Measurements from ENCODE around the gene MPP1. TPM values are rescaled to one million over a fixed set of nuclear protein-coding genes. Genes with fewer than 3 reads are reported as not detected.

Gene MPP1
- total and polyA plus RNA-seq, 2 donors (not counting 1 experiment from before 2014, with no cell fraction given), result 27.0 to 38.5 TPM

- Histone ChIP-seq H3K27ac (ENCODE audit: insufficient read depth, low read length) (no peak overlapping the region), H3K9ac (ENCODE audit: insufficient read depth, low read length) (no peak overlapping the region), H2AFZ (ENCODE audit: low read length) (no peak overlapping the region), H3K4me1 (ENCODE audit: control insufficient read depth, extremely low read depth, insufficient read depth, low read length) (no peaks in the 10 kb centered on the region), H3K79me2 (ENCODE audit: control insufficient read depth, insufficient read depth, low read length) (no peaks in the 10 kb centered on the region), H3K36me3 (ENCODE audit: control insufficient read depth, insufficient read depth, low read length) (no peaks in the 10 kb centered on the region), H4K20me1 (ENCODE audit: control insufficient read depth, extremely low read depth, insufficient read depth, low read length) (no peaks in the 10 kb centered on the region), H3K9me3 (ENCODE audit: control insufficient read depth, insufficient read depth, low read depth, low read length) (no peaks in the 10 kb centered on the region), H3K4me2 (ENCODE audit: extremely low read depth, insufficient read depth, low read length) (no peak overlapping the region), H3K4me3 (replicated peaks in 1 of 4; ENCODE audit: control extremely low read depth in 1 of 4, insufficient read depth in 1 of 4, low read depth in 3 of 4, low read length in 4 of 4) (no peak overlapping the region), H3K27me3 (ENCODE audit: control insufficient read depth, insufficient read depth, low read length) (no peaks in the 10 kb centered on the region)
- no peak for DNase-seq (ENCODE audit: low read depth in 2 of 2)
- TF ChIP-seq CTCF (conservative IDR thresholded peaks at IDR 0.05 in 1 of 2, IDR thresholded peaks at IDR 0.05 in 1 of 2; ENCODE audit: low read depth in 1 of 2, low read length in 2 of 2) (no peak), EZH2 (IDR thresholded peaks at IDR 0.05; ENCODE audit: low read length, missing control alignments) (no peak)
Measured at GRCh38 chrX:154822029-154822428, 16.7 kb upstream of the MPP1 start.

DNA sequence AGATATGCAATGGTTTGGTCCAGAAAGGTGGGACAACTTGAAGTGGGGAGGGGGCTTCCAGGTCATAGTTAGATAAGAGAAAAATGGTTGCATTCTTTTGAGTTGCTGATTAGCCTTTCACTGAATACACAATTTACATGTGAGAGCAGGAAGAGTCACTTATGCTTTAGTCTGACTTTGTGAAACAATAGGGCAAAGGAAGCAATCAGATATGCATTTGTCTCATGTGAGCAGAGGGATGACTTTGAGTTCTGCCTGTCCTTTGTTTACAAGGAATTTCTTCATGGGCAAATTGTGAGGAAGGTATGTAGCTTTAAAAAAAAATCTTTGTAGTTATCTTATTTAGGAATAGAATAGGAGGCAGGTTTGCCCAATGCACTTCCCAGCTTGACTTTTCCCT, 16.2 kb upstream of the MPP1 start:
- Histone ChIP-seq H3K79me2 (ENCODE audit: control insufficient read depth, insufficient read depth, low read length) (no peaks in the 10 kb centered on the region), H3K9ac (ENCODE audit: insufficient read depth, low read length) (no peak overlapping the region), H3K4me1 (ENCODE audit: control insufficient read depth, extremely low read depth, insufficient read depth, low read length) (no peaks in the 10 kb centered on the region), H3K4me2 (ENCODE audit: extremely low read depth, insufficient read depth, low read length) (no peak overlapping the region), H3K36me3 (ENCODE audit: control insufficient read depth, insufficient read depth, low read length) (no peaks in the 10 kb centered on the region), H3K27me3 (ENCODE audit: control insufficient read depth, insufficient read depth, low read length) (no peaks in the 10 kb centered on the region), H3K9me3 (ENCODE audit: control insufficient read depth, insufficient read depth, low read depth, low read length) (no peaks in the 10 kb centered on the region), H3K27ac (ENCODE audit: insufficient read depth, low read length) (no peak overlapping the region), H4K20me1 (ENCODE audit: control insufficient read depth, extremely low read depth, insufficient read depth, low read length) (no peaks in the 10 kb centered on the region), H2AFZ (ENCODE audit: low read length) (no peak overlapping the region), H3K4me3 (replicated peaks in 1 of 4; ENCODE audit: control extremely low read depth in 1 of 4, insufficient read depth in 1 of 4, low read depth in 3 of 4, low read length in 4 of 4) (no peak overlapping the region)
- no peak for TF ChIP-seq EZH2 (IDR thresholded peaks at IDR 0.05; ENCODE audit: low read length, missing control alignments)
- no peak for TF ChIP-seq CTCF (conservative IDR thresholded peaks at IDR 0.05 in 1 of 2, IDR thresholded peaks at IDR 0.05 in 1 of 2; ENCODE audit: low read depth in 1 of 2, low read length in 2 of 2)
- DNase-seq (ENCODE audit: low read depth in 2 of 2), result no peak

DNA sequence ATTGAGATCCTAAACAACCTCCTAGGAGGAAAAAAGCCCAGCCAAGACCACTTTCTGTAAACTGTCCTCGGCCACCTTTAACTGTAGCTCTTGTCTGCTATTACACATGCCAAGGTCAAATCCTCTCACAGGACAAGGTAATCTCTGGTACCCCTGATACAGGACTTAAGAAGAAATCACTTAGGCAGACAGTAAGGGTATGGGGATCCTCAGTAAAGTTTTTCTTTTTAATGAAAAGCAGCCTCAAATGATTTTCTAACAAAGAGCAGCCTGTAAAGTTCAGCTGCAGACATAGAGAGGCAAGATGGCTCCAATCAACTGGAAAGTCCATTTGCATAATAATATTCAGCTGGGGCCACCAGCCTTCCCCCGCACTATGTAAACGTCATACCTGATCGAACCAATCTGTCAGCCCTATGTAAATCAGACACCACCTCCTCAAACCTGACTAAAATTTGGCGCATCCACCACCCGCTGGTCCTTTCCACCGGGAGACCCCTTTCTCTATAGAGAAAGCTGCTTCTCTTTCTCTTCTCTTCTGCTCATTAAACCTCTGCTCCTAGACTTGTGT, 14.6 kb upstream of the MPP1 start:
- DNase-seq (ENCODE audit: low read depth in 2 of 2), result no peak
- Histone ChIP-seq H3K36me3 (ENCODE audit: control insufficient read depth, insufficient read depth, low read length) (no peaks in the 10 kb centered on the region), H3K4me1 (ENCODE audit: control insufficient read depth, extremely low read depth, insufficient read depth, low read length) (no peaks in the 10 kb centered on the region)

More for the DNA sequence above, 14.6 kb upstream of the MPP1 start:
- no peak overlapping the region for H3K4me3 ChIP-seq (replicated peaks in 1 of 4; ENCODE audit: control extremely low read depth in 1 of 4, insufficient read depth in 1 of 4, low read depth in 3 of 4, low read length in 4 of 4)
- H2AFZ ChIP-seq (ENCODE audit: low read length), result no peak overlapping the region
- H3K9me3 ChIP-seq (ENCODE audit: control insufficient read depth, insufficient read depth, low read depth, low read length), result no peaks in the 10 kb centered on the region
- no peak overlapping the region for H3K9ac ChIP-seq (ENCODE audit: insufficient read depth, low read length)
- no peaks in the 10 kb centered on the region for H4K20me1 ChIP-seq (ENCODE audit: control insufficient read depth, extremely low read depth, insufficient read depth, low read length)
- TF ChIP-seq EZH2 (IDR thresholded peaks at IDR 0.05; ENCODE audit: low read length, missing control alignments), result no peak
- TF ChIP-seq CTCF (conservative IDR thresholded peaks at IDR 0.05 in 1 of 2, IDR thresholded peaks at IDR 0.05 in 1 of 2; ENCODE audit: low read depth in 1 of 2, low read length in 2 of 2), result no peak
- no peaks in the 10 kb centered on the region for H3K79me2 ChIP-seq (ENCODE audit: control insufficient read depth, insufficient read depth, low read length)
- H3K27me3 ChIP-seq (ENCODE audit: control insufficient read depth, insufficient read depth, low read length), result no peaks in the 10 kb centered on the region
- H3K27ac ChIP-seq (ENCODE audit: insufficient read depth, low read length), result no peak overlapping the region
- H3K4me2 ChIP-seq (ENCODE audit: extremely low read depth, insufficient read depth, low read length), result no peak overlapping the region

All from fibroblast of lung (primary cell).